Measurements from ENCODE around the gene S100PBP.

GRCh38 chr1:32869923-32870614 lies 52.6 kb downstream of the S100PBP start:
- TF ChIP-seq CTCF (IDR thresholded peaks at IDR 0.05; ENCODE audit: low read length) (no peak), EZH2 (optimal IDR thresholded peaks at IDR 0.05; ENCODE audit: low read depth, low read length) (no peak), EZH2phosphoT487 (IDR thresholded peaks at IDR 0.05; ENCODE audit: low read length) (no peak)
